IMR-90 (cell line): ENCODE data around the gene CNOT10. TPM values are rescaled to one million over a fixed set of nuclear protein-coding genes. Genes with fewer than 3 reads are reported as not detected.

Experiments
- ATAC-seq: fragments of 200-7000 bp; cut with Tn5 transposase; 2 replicates; pipeline ENCODE4 v1.9.1; 2020; ENCODE audit warnings: low read depth, mild to moderate bottlenecking, moderate library complexity
- BruUV-seq: library from RNA; stranded (reverse); fragments of 400-500 nt; replicated peaks from 2 replicates; lab custom pipeline; 2021; lab: Mats Ljungman, UMichigan
- CTCF ChIA-PET: fragments of 300-600 bp; formaldehyde crosslinking; extraction: SDS; loops from one replicate; lab custom pipeline; 2021; ENCODE audit warnings: antibody characterized with exemption; lab: Yijun Ruan, JAX
- POLR2A ChIA-PET: fragments of 300-600 bp; sonication (Branson Sonifier 250); formaldehyde crosslinking; loops from one replicate; lab custom pipeline; 2022; ENCODE audit warnings: antibody characterized with exemption; ENCODE audit not compliant: unreplicated experiment; lab: Charles Lee
- DNase-seq: peaks from one replicate; pipeline ENCODE4 v3.0.0; 2013
- H2AFZ ChIP-seq: replicated peaks from 2 replicates; pipeline ENCODE3; 2013; ENCODE audit warnings: low read length, mild to moderate bottlenecking; ENCODE audit not compliant: poor library complexity
- H2AK5ac ChIP-seq: 2 replicates; pipeline ENCODE4 v1.6.1; 2013; ENCODE audit warnings: low read depth, low read length, inconsistent platforms
- H2AK9ac ChIP-seq: replicated peaks from 2 replicates; pipeline ENCODE3; 2013; ENCODE audit warnings: mild to moderate bottlenecking, low read depth, low read length, moderate library complexity; ENCODE audit not compliant: poor library complexity
- H2BK120ac ChIP-seq: 2 replicates; pipeline ENCODE4 v1.6.1; 2013; ENCODE audit warnings: low read depth, low read length, inconsistent platforms
- H2BK15ac ChIP-seq: 3 replicates; pipeline ENCODE4 v1.6.1; 2013; ENCODE audit warnings: low read depth, low read length, inconsistent platforms
- H2BK20ac ChIP-seq: 2 replicates; pipeline ENCODE4 v1.6.1; 2013; ENCODE audit warnings: low read depth, mild to moderate bottlenecking, inconsistent platforms, low read length, moderate library complexity
- H2BK5ac ChIP-seq: 2 replicates; pipeline ENCODE4 v1.6.1; 2013; ENCODE audit warnings: mild to moderate bottlenecking, low read depth, low read length, inconsistent platforms; ENCODE audit not compliant: poor library complexity, severe bottlenecking
- H3K14ac ChIP-seq: replicated peaks from 2 replicates; pipeline ENCODE4 v1.6.1; 2013; ENCODE audit warnings: low read depth, low read length, inconsistent platforms
- H3K18ac ChIP-seq: 2 replicates; pipeline ENCODE4 v1.6.1; 2013; ENCODE audit warnings: low read depth, low read length, control low read depth
- H3K23ac ChIP-seq: 2 replicates; pipeline ENCODE4 v1.6.1; 2013; ENCODE audit warnings: low read depth, low read length, inconsistent platforms
- H3K27ac ChIP-seq: 2 replicates; pipeline ENCODE4 v1.5.1; 2013; ENCODE audit warnings: mild to moderate bottlenecking, control low read depth, low read length; ENCODE audit not compliant: insufficient read depth
- H3K27me3 ChIP-seq: 2 replicates; pipeline ENCODE4 v1.6.1; 2013; ENCODE audit warnings: low read length; ENCODE audit not compliant: control insufficient read depth, insufficient read depth
- H3K36me3 ChIP-seq: 2 replicates; pipeline ENCODE4 v1.6.1; 2013; ENCODE audit warnings: low read length, mixed read lengths; ENCODE audit not compliant: control insufficient read depth, insufficient read depth
- H3K4ac ChIP-seq: 2 replicates; pipeline ENCODE4 v1.6.1; 2013; ENCODE audit warnings: low read depth, low read length, inconsistent platforms
- H3K4me1 ChIP-seq: 2 replicates; pipeline ENCODE4 v1.6.1; 2013; ENCODE audit warnings: low read length, mixed read lengths; ENCODE audit not compliant: control insufficient read depth, insufficient read depth
- H3K4me2 ChIP-seq: 2 replicates; pipeline ENCODE4 v1.6.1; 2013; ENCODE audit warnings: low read depth, mild to moderate bottlenecking, control low read depth, low read length, moderate library complexity
- H3K4me3 ChIP-seq: 2 replicates; pipeline ENCODE4 v1.5.1; 2013; ENCODE audit warnings: low read depth, mild to moderate bottlenecking, control low read depth, low read length, moderate library complexity; ENCODE audit not compliant: insufficient read depth
- H3K56ac ChIP-seq: 2 replicates; pipeline ENCODE4 v1.6.1; 2013; ENCODE audit warnings: low read length, inconsistent platforms; ENCODE audit not compliant: insufficient read depth; ENCODE audit errors: extremely low read depth
- H3K79me1 ChIP-seq, 2 experiments: 2 replicates each; pipeline ENCODE4 v1.6.1; 2013; ENCODE audit warnings: low read length in 2 of 2, inconsistent platforms in 1 of 2, low read depth in 1 of 2
- H3K9ac ChIP-seq: 2 replicates; pipeline ENCODE4 v1.6.1; 2013; ENCODE audit warnings: low read depth, low read length, control low read depth
- H3K9me1 ChIP-seq: 2 replicates; pipeline ENCODE4 v1.6.1; 2013; ENCODE audit warnings: low read length, inconsistent platforms; ENCODE audit not compliant: insufficient read depth
- H3K9me3 ChIP-seq: 2 replicates; pipeline ENCODE4 v1.6.1; 2013; ENCODE audit warnings: low read length; ENCODE audit not compliant: control insufficient read depth, insufficient read depth
- H4K20me1 ChIP-seq: 2 replicates; pipeline ENCODE4 v1.6.1; 2013; ENCODE audit warnings: low read length, inconsistent platforms; ENCODE audit not compliant: insufficient read depth
- H4K5ac ChIP-seq: 2 replicates; pipeline ENCODE4 v1.6.1; 2013; ENCODE audit warnings: mild to moderate bottlenecking, low read depth, low read length, control low read depth
- H4K8ac ChIP-seq, 2 experiments: 2 replicates each; pipeline ENCODE4 v1.6.1; 2013; ENCODE audit warnings: low read depth in 2 of 2, low read length in 2 of 2, control low read depth in 1 of 2, inconsistent platforms in 1 of 2
- H4K91ac ChIP-seq: 2 replicates; pipeline ENCODE4 v1.6.1; 2013; ENCODE audit warnings: low read depth, low read length, inconsistent platforms; ENCODE audit not compliant: insufficient read depth
- CTCF ChIP-seq: conservative IDR thresholded peaks from 2 replicates; pipeline ENCODE4 v1.5.1; 2012; ENCODE audit warnings: mild to moderate bottlenecking, low read depth, low read length, improper control_type of control experiment
- FOS ChIP-seq: fragments of 150-350 bp; IDR thresholded peaks from 2 replicates; pipeline ENCODE4 v1.6.1; 2016; ENCODE audit warnings: low read depth, low read length
- MXI1 ChIP-seq: IDR thresholded peaks from 2 replicates; pipeline ENCODE4 v1.6.1; 2012; ENCODE audit warnings: low read depth, mild to moderate bottlenecking, low read length, moderate library complexity, borderline replicate concordance
- POLR2A ChIP-seq: IDR thresholded peaks from 2 replicates; pipeline ENCODE4 v1.6.1; 2012; ENCODE audit warnings: mild to moderate bottlenecking, low read depth, low read length
- WGBS, 2 experiments: methylation state at CpG; one replicate each; pipeline versions ENCODE4 v1.1.5 to v1.1.7; 2013; ENCODE audit warnings: missing lambda C conversion rate in 2 of 2; ENCODE audit not compliant: insufficient read length in 1 of 2; ENCODE audit errors: extremely low coverage in 2 of 2; 5-methylcytosine and 5-hydroxymethylcytosine counted together
- dilution Hi-C: fragments of 300-500 bp; cut with HindIII; formaldehyde crosslinking; loops from one replicate; pipeline ENCODE4 v1.14.3; 2018; ENCODE audit warnings: low sequenced_read_pairs; ENCODE audit not compliant: unreplicated experiment
- in situ Hi-C: fragments of 300-500 bp; cut with MboI; formaldehyde crosslinking; loops from 3 replicates; pipeline ENCODE4 v1.14.3; 2019; ENCODE audit warnings: low sequenced_read_pairs, inconsistent platforms, mixed read lengths
- intact Hi-C: fragments of 100-400 bp; cut with micrococcal nuclease; formaldehyde crosslinking; loops from 2 replicates; pipeline ENCODE4 v1.10.0; 2022
- polyA plus RNA-seq, 3 experiments: library from polyadenylated mRNA; depleted of rRNA; stranded (reverse); fragments of >200 nt; gene quantifications; 2 replicates each; pipeline ENCODE4 v1.2.3, GENCODE V29; 2012; ENCODE audit warnings: low replicate concordance in 1 of 3
- total RNA-seq: library from RNA; depleted of rRNA; stranded (reverse); fragments of >200 nt; gene quantifications from 2 replicates; pipeline ENCODE4 v1.2.3, GENCODE V29; 2012

The CNOT10 gene
- total and polyA plus RNA-seq, 2 of the 4 experiments (the other 2 are of a cell fraction), result 15.8 to 20.4 TPM

- Histone ChIP-seq H3K56ac (no peak overlapping the region), H3K27me3 (peaks cover 7% of the 10 kb centered on the region), H3K4ac (no peak overlapping the region), H2BK5ac (no peak overlapping the region), H4K20me1 (no peaks in the 10 kb centered on the region), H3K27ac (no peak overlapping the region), H3K9me1 (no peaks in the 10 kb centered on the region), H3K4me3 (no peak overlapping the region), H2BK120ac (no peak overlapping the region), H3K36me3 (no peaks in the 10 kb centered on the region), H3K18ac (no peak overlapping the region), H3K9me3 (no peaks in the 10 kb centered on the region), H3K23ac (no peak overlapping the region), H3K14ac (no peak overlapping the region), H3K4me2 (no peak overlapping the region), H2AFZ (no peak overlapping the region), H4K91ac (no peak overlapping the region), H2AK5ac (no peak overlapping the region), H2AK9ac (no peak overlapping the region), H2BK20ac (no peak overlapping the region), H3K79me1 (no peaks in the 10 kb centered on the region), H4K8ac (no peak overlapping the region), H3K9ac (no peak overlapping the region), H2BK15ac (no peak overlapping the region), H3K4me1 (no peaks in the 10 kb centered on the region), H4K5ac (no peak overlapping the region)
- POLR2A ChIA-PET, result interaction anchor here (0.5 kb wide), 1 partner anchor 13 kb away, joined by 6 read pairs; no protein-coding TSS in a partner anchor
- no peak for ATAC-seq
- intact Hi-C loops, result no loop called here
- no CpG with 5 or more reads among the region's 1 CpG for WGBS, 2 experiments
- CTCF ChIA-PET, result no interaction called here
- dilution Hi-C loops, result no loop called here
- in situ Hi-C loops, result no loop called here
- TF ChIP-seq FOS, result no peak
- no peak for TF ChIP-seq POLR2A
- no peak for TF ChIP-seq MXI1
- no peak for TF ChIP-seq CTCF
- no peak for DNase-seq
- no TSS peak for BruUV-seq
These were observed 9.3 kb upstream of the CNOT10 start for GRCh38 chr3:32675650-32676049.
